ENCODE measurements around the gene KLHDC8A. TPM values are rescaled to one million over a fixed set of nuclear protein-coding genes. Genes with fewer than 3 reads are reported as not detected.

The KLHDC8A gene
- total RNA-seq, 4 donors from 2014 or later = 0.32 to 2.0 (median 1.2) TPM

- no peak for DNase-seq (ENCODE audit: extremely low spot score)
- no peaks in the 10 kb centered on the region for H3K9me3 ChIP-seq
- TF ChIP-seq POLR2AphosphoS5 (IDR thresholded peaks at IDR 0.05) (no peak), EP300 (IDR thresholded peaks at IDR 0.05) (no peak), POLR2A (IDR thresholded peaks at IDR 0.05; ENCODE audit: low read depth) (no peak)
- TF ChIP-seq, protein P1, sequence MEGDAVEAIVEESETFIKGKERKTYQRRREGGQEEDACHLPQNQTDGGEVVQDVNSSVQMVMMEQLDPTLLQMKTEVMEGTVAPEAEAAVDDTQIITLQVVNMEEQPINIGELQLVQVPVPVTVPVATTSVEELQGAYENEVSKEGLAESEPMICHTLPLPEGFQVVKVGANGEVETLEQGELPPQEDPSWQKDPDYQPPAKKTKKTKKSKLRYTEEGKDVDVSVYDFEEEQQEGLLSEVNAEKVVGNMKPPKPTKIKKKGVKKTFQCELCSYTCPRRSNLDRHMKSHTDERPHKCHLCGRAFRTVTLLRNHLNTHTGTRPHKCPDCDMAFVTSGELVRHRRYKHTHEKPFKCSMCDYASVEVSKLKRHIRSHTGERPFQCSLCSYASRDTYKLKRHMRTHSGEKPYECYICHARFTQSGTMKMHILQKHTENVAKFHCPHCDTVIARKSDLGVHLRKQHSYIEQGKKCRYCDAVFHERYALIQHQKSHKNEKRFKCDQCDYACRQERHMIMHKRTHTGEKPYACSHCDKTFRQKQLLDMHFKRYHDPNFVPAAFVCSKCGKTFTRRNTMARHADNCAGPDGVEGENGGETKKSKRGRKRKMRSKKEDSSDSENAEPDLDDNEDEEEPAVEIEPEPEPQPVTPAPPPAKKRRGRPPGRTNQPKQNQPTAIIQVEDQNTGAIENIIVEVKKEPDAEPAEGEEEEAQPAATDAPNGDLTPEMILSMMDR (IDR thresholded peaks at IDR 0.05) = no peak
- WGBS = 78% methylated on average over 10 of the region's 10 CpGs
- H3K27ac ChIP-seq (replicated peaks in 1 of 4) = peak overlapping the region; percentile 28 to 55 (median 35)
- H3K27me3 ChIP-seq = peaks cover 0 to 6% (median 0%) of the 10 kb centered on the region in 4 donors
- peak overlapping the region in 2 of 4 donors; percentile 5 to 7 for H3K4me3 ChIP-seq
- intact Hi-C loops (cut with DNase I) = no loop called here
- H3K4me1 ChIP-seq = peaks cover 30 to 34% (median 33%) of the 10 kb centered on the region in 4 donors
- peaks cover 0 to 14% (median 4%) of the 10 kb centered on the region in 4 donors for H3K36me3 ChIP-seq
Measured at GRCh38 chr1:205312866-205313562, 43.7 kb downstream of the KLHDC8A start.

GRCh38 chr1:205310976-205311704 is 45.6 kb downstream of the KLHDC8A start:
- Histone ChIP-seq H3K27me3 (peaks cover 0 to 6% (median 0%) of the 10 kb centered on the region in 4 donors), H3K9me3 (no peaks in the 10 kb centered on the region), H3K4me1 (peaks cover 14 to 15% (median 14%) of the 10 kb centered on the region in 4 donors), H3K27ac (replicated peaks in 1 of 4) (no peak overlapping the region), H3K36me3 (peaks cover 0 to 31% (median 6%) of the 10 kb centered on the region in 4 donors), H3K4me3 (no peak overlapping the region)
- DNase-seq (ENCODE audit: extremely low spot score) = no peak
- intact Hi-C loops (cut with DNase I) = no loop called here
- 91% methylated on average over 8 of the region's 8 CpGs for WGBS
- TF ChIP-seq, protein P1 (IDR thresholded peaks at IDR 0.05) = no peak
- TF ChIP-seq POLR2A (IDR thresholded peaks at IDR 0.05; ENCODE audit: low read depth) (no peak), EP300 (IDR thresholded peaks at IDR 0.05) (no peak), POLR2AphosphoS5 (IDR thresholded peaks at IDR 0.05) (no peak)

DNA sequence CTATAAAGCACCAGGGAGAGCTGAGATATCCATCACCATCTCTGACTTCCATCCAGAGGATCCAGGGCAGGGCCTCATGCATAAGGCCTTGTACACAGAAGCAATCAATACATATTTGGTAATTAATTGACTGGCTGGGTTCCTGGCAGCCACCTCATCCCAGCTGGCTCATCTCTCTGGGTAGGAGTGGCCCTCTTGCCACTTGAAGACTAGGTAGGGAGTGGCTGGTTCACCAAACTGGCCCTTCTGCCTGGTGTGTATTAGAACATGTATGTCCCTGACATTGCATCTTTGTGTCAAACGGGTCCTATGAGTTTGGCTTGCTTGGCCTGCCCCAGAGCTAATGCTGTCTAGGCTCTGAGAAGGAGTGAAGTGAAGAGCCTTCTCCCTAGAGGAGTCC is 47.0 kb downstream of the KLHDC8A start:
- TF ChIP-seq, protein P1 (IDR thresholded peaks at IDR 0.05) = no peak
- TF ChIP-seq EP300 (IDR thresholded peaks at IDR 0.05) (no peak), POLR2AphosphoS5 (IDR thresholded peaks at IDR 0.05) (no peak), POLR2A (IDR thresholded peaks at IDR 0.05; ENCODE audit: low read depth) (no peak)
- no peak overlapping the region for H3K4me3 ChIP-seq
- no peak for DNase-seq (ENCODE audit: extremely low spot score)
- H3K27me3 ChIP-seq = peaks cover 0 to 6% (median 0%) of the 10 kb centered on the region in 4 donors
- H3K9me3 ChIP-seq = no peaks in the 10 kb centered on the region
- WGBS = 78% methylated on average over 1 of the region's 1 CpG
- peaks cover 10 to 13% (median 10%) of the 10 kb centered on the region in 4 donors for H3K4me1 ChIP-seq
- intact Hi-C loops (cut with DNase I) = no loop called here
- H3K27ac ChIP-seq (replicated peaks in 1 of 4) = no peak overlapping the region
- peaks cover 0 to 45% (median 17%) of the 10 kb centered on the region in 4 donors for H3K36me3 ChIP-seq

GRCh38 chr1:205306929-205307566 is 49.7 kb downstream of the KLHDC8A start:
- 94% methylated on average over 7 of the region's 7 CpGs for WGBS
- Histone ChIP-seq H3K4me3 (no peak overlapping the region), H3K36me3 (peaks cover 3 to 65% (median 36%) of the 10 kb centered on the region in 4 donors)

More at GRCh38 chr1:205306929-205307566, 49.7 kb downstream of the KLHDC8A start:
- DNase-seq (ENCODE audit: extremely low spot score) = no peak
- no peaks in the 10 kb centered on the region for H3K9me3 ChIP-seq
- H3K27ac ChIP-seq (replicated peaks in 1 of 4) = no peak overlapping the region
- no peak for TF ChIP-seq POLR2AphosphoS5 (IDR thresholded peaks at IDR 0.05)
- TF ChIP-seq POLR2A (IDR thresholded peaks at IDR 0.05; ENCODE audit: low read depth) = no peak
- TF ChIP-seq EP300 (IDR thresholded peaks at IDR 0.05) = no peak
- TF ChIP-seq, protein P1 (IDR thresholded peaks at IDR 0.05) = no peak
- intact Hi-C loops (cut with DNase I) = no loop called here
- H3K4me1 ChIP-seq = peaks cover 0 to 3% (median under 1%) of the 10 kb centered on the region in 4 donors
- H3K27me3 ChIP-seq = peaks cover 0 to 8% (median 0%) of the 10 kb centered on the region in 4 donors
